HCT116 (cell line): Measurements from ENCODE around the gene MS4A15. TPM values are rescaled to one million over a fixed set of nuclear protein-coding genes. Genes with fewer than 3 reads are reported as not detected.

Source experiments
- ATAC-seq: fragments of 200-7000 bp; cut with Tn5 transposase; 2 replicates; pipeline ENCODE4 v1.9.1; 2020; ENCODE audit warnings: mild to moderate bottlenecking, moderate library complexity
- BruUV-seq: library from RNA; stranded (reverse); fragments of 400-500 nt; replicated peaks from 2 replicates; lab custom pipeline; 2021; lab: Mats Ljungman, UMichigan
- CTCF ChIA-PET: fragments of 300-600 bp; sonication (Branson Sonifier 250); formaldehyde crosslinking; loops from one replicate; lab custom pipeline; 2021; ENCODE audit warnings: antibody characterized with exemption; lab: Charles Lee
- POLR2A ChIA-PET: fragments of 300-600, 350-600 bp; sonication (Branson Sonifier 250); formaldehyde crosslinking; loops from one replicate; lab custom pipeline; 2021; ENCODE audit warnings: antibody characterized with exemption; lab: Charles Lee
- RAD21 ChIA-PET, 2 experiments: fragments of 300-600 bp; sonication (Branson Sonifier 250); formaldehyde crosslinking; loops; one replicate each; lab custom pipeline; 2023; ENCODE audit warnings: low total read pairs in 2 of 2; ENCODE audit not compliant: uncharacterized antibody in 2 of 2, unreplicated experiment in 2 of 2, low non-redundant PET in 1 of 2; lab: Charles Lee
- DNase-seq: peaks from one replicate; pipeline ENCODE4 v3.0.0-alpha.2; 2010; ENCODE audit warnings: low read depth, low spot score
- H2AFZ ChIP-seq: fragments of 200-600 bp; shearing (Covaris generic), sonication (generic); 2 replicates; pipeline ENCODE4 v1.6.1; 2017; ENCODE audit warnings: low read depth, mixed run types, mixed read lengths, antibody characterized with exemption, low read length; ENCODE audit not compliant: poor library complexity, severe bottlenecking
- H3K27ac ChIP-seq: 2 replicates; pipeline ENCODE4 v1.5.1; 2012; ENCODE audit warnings: low read depth, low read length
- H3K27me3 ChIP-seq: fragments of 200-600 bp; sonication (generic); 2 replicates; pipeline ENCODE4 v1.6.1; 2016; ENCODE audit warnings: mixed run types, low read length, mixed read lengths; ENCODE audit not compliant: insufficient read depth
- H3K36me3 ChIP-seq, 2 experiments: fragments of 200-500 bp in 1 of 2; fragments of 200-600 bp in 1 of 2; sonication (Bioruptor generic) in 1 of 2; sonication (generic) in 1 of 2; 2 replicates each; pipeline versions ENCODE4 v1.5.1 to v1.6.1; 2014 to 2016; ENCODE audit warnings: low read length in 2 of 2, inconsistent platforms in 1 of 2, mixed read lengths in 1 of 2, mixed run types in 1 of 2; ENCODE audit not compliant: insufficient read depth in 2 of 2, control insufficient read depth in 1 of 2
- H3K4me1 ChIP-seq, 2 experiments: fragments of 200-600 bp in 1 of 2; sonication (generic) in 1 of 2; 2 replicates each; pipeline versions ENCODE4 v1.5.1 to v1.6.1; 2012 to 2017; ENCODE audit warnings: low read length in 2 of 2, inconsistent platforms in 1 of 2, mild to moderate bottlenecking in 1 of 2, mixed read lengths in 1 of 2, mixed run types in 1 of 2, moderate library complexity in 1 of 2; ENCODE audit not compliant: insufficient read depth in 2 of 2, control insufficient read depth in 1 of 2
- H3K4me2 ChIP-seq: fragments of 200-600 bp; sonication (generic); 2 replicates; pipeline ENCODE4 v1.6.1; 2017; ENCODE audit warnings: mixed run types, low read length, mixed read lengths
- H3K4me3 ChIP-seq, 2 experiments: fragments of 200-600 bp in 1 of 2; sonication (generic) in 1 of 2; replicated peaks in 1 of 2; 2 replicates each; pipeline ENCODE4 v1.5.1; 2011 to 2016; ENCODE audit warnings: low read length in 2 of 2, control low read depth in 1 of 2, low read depth in 1 of 2, mild to moderate bottlenecking in 1 of 2, mixed read lengths in 1 of 2, mixed run types in 1 of 2
- H3K79me2 ChIP-seq: fragments of 200-600 bp; sonication (generic); 2 replicates; pipeline ENCODE4 v1.6.1; 2017; ENCODE audit warnings: mild to moderate bottlenecking, mixed run types, low read length, moderate library complexity, mixed read lengths; ENCODE audit not compliant: insufficient read depth
- H3K9ac ChIP-seq: fragments of 200-600 bp; sonication (generic); 2 replicates; pipeline ENCODE4 v1.6.1; 2016; ENCODE audit warnings: low read length, mixed read lengths
- H3K9me2 ChIP-seq: fragments of 200-600 bp; sonication (generic), shearing (Covaris generic); 2 replicates; pipeline ENCODE4 v1.6.1; 2017; ENCODE audit warnings: mixed run types, mild to moderate bottlenecking, moderate library complexity; ENCODE audit not compliant: insufficient read depth
- H3K9me3 ChIP-seq, 2 experiments: fragments of 200-500 bp in 1 of 2; fragments of 200-600 bp in 1 of 2; sonication (Bioruptor generic) in 1 of 2; sonication (generic) in 1 of 2; 2 replicates each; pipeline ENCODE4 v1.6.1; 2014 to 2017; ENCODE audit warnings: low read length in 2 of 2, mixed read lengths in 2 of 2, inconsistent platforms in 1 of 2, low read depth in 1 of 2, mild to moderate bottlenecking in 1 of 2, mixed run types in 1 of 2, moderate library complexity in 1 of 2; ENCODE audit not compliant: control insufficient read depth in 1 of 2, insufficient read depth in 1 of 2
- H4K20me1 ChIP-seq: fragments of 200-600 bp; sonication (generic), shearing (Covaris generic); 2 replicates; pipeline ENCODE4 v1.6.1; 2017; ENCODE audit warnings: mixed run types, mild to moderate bottlenecking, moderate library complexity; ENCODE audit not compliant: insufficient read depth
- CEBPB ChIP-seq: IDR thresholded peaks from 2 replicates; pipeline ENCODE4 v1.6.1; 2012; ENCODE audit warnings: low read depth
- EGR1 ChIP-seq: IDR thresholded peaks from 2 replicates; pipeline ENCODE4 v1.6.1; 2012; ENCODE audit warnings: low read depth
- ELF1 ChIP-seq: IDR thresholded peaks from 2 replicates; pipeline ENCODE4 v1.6.1; 2012; ENCODE audit warnings: low read depth, borderline replicate concordance
- EZH2 ChIP-seq: fragments of 200-600 bp; sonication (generic); IDR thresholded peaks from 2 replicates; pipeline ENCODE4 v1.6.1; 2017; ENCODE audit warnings: antibody characterized with exemption, mixed run types
- EZH2phosphoT487 ChIP-seq: fragments of 200-600 bp; IDR thresholded peaks from 2 replicates; pipeline ENCODE4 v1.6.1; 2018; ENCODE audit warnings: antibody characterized with exemption, borderline replicate concordance
- FOSL1 ChIP-seq: IDR thresholded peaks from 2 replicates; pipeline ENCODE4 v1.6.1; 2012; ENCODE audit warnings: low read depth
- JUND ChIP-seq: IDR thresholded peaks from 2 replicates; pipeline ENCODE4 v1.6.1; 2012
- POLR2A ChIP-seq: IDR thresholded peaks from 2 replicates; pipeline ENCODE4 v1.7.0; 2011; ENCODE audit warnings: borderline replicate concordance; ENCODE audit not compliant: insufficient read depth, insufficient read length; ENCODE audit errors: extremely low read depth
- POLR2AphosphoS5 ChIP-seq: IDR thresholded peaks from 2 replicates; pipeline ENCODE4 v1.6.1; 2011; ENCODE audit warnings: mild to moderate bottlenecking, low read depth, low read length, moderate library complexity
- SIN3A ChIP-seq: IDR thresholded peaks from 2 replicates; pipeline ENCODE4 v1.6.1; 2012; ENCODE audit warnings: low read depth
- SP1 ChIP-seq: IDR thresholded peaks from 2 replicates; pipeline ENCODE4 v1.6.1; 2012; ENCODE audit warnings: low read depth
- SRF ChIP-seq: IDR thresholded peaks from 2 replicates; pipeline ENCODE4 v1.6.1; 2012; ENCODE audit warnings: low read depth
- YY1 ChIP-seq: IDR thresholded peaks from 2 replicates; pipeline ENCODE4 v1.6.1; 2011; ENCODE audit warnings: low read length, low read depth, moderate library complexity, mild to moderate bottlenecking; ENCODE audit not compliant: insufficient replicate concordance; ENCODE audit errors: extremely low read depth
- ZFX ChIP-seq: fragments of 450-650 bp; IDR thresholded peaks from 2 replicates; pipeline ENCODE4 v1.6.1; 2017
- ZNF274 ChIP-seq: fragments of 200-500 bp; sonication (Bioruptor generic); IDR thresholded peaks from 2 replicates; pipeline ENCODE4 v1.6.1; 2014; ENCODE audit warnings: mild to moderate bottlenecking, low read depth, low read length, inconsistent platforms
- intact Hi-C: fragments of 100-400 bp; cut with micrococcal nuclease; formaldehyde crosslinking; loops from 2 replicates; pipeline ENCODE4 v1.10.0; 2022
- total RNA-seq: library from RNA; stranded (reverse); gene quantifications from one replicate; pipeline ENCODE4 v1.2.1, GENCODE V29; 2021; ENCODE audit not compliant: unreplicated experiment
- TF ChIP-seq, protein P1 (sequence below): IDR thresholded peaks from 2 replicates; pipeline ENCODE4 v1.6.1; 2011; ENCODE audit warnings: mild to moderate bottlenecking, low read length, moderate library complexity; ENCODE audit not compliant: insufficient replicate concordance; ENCODE audit errors: extremely low read depth
- TF ChIP-seq, protein P2 (sequence below): IDR thresholded peaks from 2 replicates; pipeline ENCODE4 v1.6.1; 2012
- TF ChIP-seq, protein P3 (sequence below): IDR thresholded peaks from 2 replicates; pipeline ENCODE4 v1.6.1; 2012; ENCODE audit warnings: low read depth

The MS4A15 gene
- total RNA-seq, 1 experiment from 2014 or later = 1.5 TPM

DNA sequence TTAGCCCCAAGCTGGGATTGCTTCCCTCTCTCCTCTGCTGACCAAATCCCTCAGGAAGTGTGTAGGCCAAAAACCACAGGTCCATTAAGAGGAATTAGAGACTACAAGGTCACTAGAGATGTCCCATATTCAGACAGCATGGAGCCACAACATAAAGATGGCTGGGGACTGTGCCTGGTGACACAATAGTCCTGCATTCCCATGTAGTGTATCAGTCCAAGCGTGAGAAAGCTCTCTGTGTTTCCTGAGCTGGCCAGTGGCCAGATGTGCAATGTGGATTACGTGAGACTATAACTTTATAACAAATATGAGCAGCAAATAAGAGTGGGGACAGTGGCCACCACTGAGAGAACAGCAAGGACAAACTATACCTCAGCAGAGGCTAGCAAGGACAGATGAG is 20.9 kb downstream of the MS4A15 start:
- H3K4me2 ChIP-seq = no peak overlapping the region
- H3K9ac ChIP-seq = no peak overlapping the region
- no peak overlapping the region for H3K27ac ChIP-seq

DNA sequence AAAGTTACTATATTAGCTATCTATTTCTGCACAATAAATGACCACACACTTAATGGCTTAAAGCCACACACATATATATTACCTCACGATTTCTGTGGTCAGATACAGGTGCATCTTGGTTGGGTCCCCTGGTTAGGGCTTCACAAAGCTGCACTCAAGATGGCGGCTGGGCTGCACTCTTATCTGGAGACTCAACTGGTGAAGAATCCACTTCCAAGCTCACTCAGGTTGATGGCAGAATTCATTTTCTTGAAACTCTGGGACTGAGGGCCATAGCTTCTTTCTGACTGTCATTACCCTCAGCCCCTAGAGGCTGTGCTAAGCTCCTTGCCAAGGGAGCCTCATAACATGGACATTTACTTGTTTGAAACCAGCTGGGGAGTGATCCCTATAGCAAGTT is 23.4 kb downstream of the MS4A15 start:
- H3K27me3 ChIP-seq = no peaks in the 10 kb centered on the region
- no peak overlapping the region for H3K4me2 ChIP-seq
- no peaks in the 10 kb centered on the region for H3K9me3 ChIP-seq
- POLR2A ChIA-PET = no interaction called here
- intact Hi-C loops = no loop called here
- RAD21 ChIA-PET = no interaction called here
- no peak overlapping the region for H3K4me3 ChIP-seq
- H3K36me3 ChIP-seq = no peaks in the 10 kb centered on the region
- H3K4me1 ChIP-seq = peaks cover 0 to 19% of the 10 kb centered on the region in 2 experiments; a peak in 3 of 4 replicates
- no peak overlapping the region for H3K9ac ChIP-seq
- no peak overlapping the region for H2AFZ ChIP-seq
- CTCF ChIA-PET = interaction anchor here (1.4 kb wide), 1 partner anchor 17 kb away, joined by 5 read pairs; no protein-coding TSS in a partner anchor
- TF ChIP-seq POLR2A (no peak), ZFX (no peak), CEBPB (no peak), EZH2 (no peak), ELF1 (no peak), EZH2phosphoT487 (no peak), ZNF274 (no peak), EGR1 (no peak), POLR2AphosphoS5 (no peak), FOSL1 (no peak), SIN3A (no peak), SRF (no peak)
- TF ChIP-seq, protein P1, sequence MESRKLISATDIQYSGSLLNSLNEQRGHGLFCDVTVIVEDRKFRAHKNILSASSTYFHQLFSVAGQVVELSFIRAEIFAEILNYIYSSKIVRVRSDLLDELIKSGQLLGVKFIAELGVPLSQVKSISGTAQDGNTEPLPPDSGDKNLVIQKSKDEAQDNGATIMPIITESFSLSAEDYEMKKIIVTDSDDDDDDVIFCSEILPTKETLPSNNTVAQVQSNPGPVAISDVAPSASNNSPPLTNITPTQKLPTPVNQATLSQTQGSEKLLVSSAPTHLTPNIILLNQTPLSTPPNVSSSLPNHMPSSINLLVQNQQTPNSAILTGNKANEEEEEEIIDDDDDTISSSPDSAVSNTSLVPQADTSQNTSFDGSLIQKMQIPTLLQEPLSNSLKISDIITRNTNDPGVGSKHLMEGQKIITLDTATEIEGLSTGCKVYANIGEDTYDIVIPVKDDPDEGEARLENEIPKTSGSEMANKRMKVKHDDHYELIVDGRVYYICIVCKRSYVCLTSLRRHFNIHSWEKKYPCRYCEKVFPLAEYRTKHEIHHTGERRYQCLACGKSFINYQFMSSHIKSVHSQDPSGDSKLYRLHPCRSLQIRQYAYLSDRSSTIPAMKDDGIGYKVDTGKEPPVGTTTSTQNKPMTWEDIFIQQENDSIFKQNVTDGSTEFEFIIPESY = no peak
- TF ChIP-seq, protein P2, sequence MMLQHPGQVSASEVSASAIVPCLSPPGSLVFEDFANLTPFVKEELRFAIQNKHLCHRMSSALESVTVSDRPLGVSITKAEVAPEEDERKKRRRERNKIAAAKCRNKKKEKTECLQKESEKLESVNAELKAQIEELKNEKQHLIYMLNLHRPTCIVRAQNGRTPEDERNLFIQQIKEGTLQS = no peak
- TF ChIP-seq, protein P3, sequence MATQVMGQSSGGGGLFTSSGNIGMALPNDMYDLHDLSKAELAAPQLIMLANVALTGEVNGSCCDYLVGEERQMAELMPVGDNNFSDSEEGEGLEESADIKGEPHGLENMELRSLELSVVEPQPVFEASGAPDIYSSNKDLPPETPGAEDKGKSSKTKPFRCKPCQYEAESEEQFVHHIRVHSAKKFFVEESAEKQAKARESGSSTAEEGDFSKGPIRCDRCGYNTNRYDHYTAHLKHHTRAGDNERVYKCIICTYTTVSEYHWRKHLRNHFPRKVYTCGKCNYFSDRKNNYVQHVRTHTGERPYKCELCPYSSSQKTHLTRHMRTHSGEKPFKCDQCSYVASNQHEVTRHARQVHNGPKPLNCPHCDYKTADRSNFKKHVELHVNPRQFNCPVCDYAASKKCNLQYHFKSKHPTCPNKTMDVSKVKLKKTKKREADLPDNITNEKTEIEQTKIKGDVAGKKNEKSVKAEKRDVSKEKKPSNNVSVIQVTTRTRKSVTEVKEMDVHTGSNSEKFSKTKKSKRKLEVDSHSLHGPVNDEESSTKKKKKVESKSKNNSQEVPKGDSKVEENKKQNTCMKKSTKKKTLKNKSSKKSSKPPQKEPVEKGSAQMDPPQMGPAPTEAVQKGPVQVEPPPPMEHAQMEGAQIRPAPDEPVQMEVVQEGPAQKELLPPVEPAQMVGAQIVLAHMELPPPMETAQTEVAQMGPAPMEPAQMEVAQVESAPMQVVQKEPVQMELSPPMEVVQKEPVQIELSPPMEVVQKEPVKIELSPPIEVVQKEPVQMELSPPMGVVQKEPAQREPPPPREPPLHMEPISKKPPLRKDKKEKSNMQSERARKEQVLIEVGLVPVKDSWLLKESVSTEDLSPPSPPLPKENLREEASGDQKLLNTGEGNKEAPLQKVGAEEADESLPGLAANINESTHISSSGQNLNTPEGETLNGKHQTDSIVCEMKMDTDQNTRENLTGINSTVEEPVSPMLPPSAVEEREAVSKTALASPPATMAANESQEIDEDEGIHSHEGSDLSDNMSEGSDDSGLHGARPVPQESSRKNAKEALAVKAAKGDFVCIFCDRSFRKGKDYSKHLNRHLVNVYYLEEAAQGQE = no peak
- ATAC-seq (no peak), DNase-seq (no peak)
- no peaks in the 10 kb centered on the region for H4K20me1 ChIP-seq
- H3K27ac ChIP-seq = no peak overlapping the region
- H3K79me2 ChIP-seq = no peaks in the 10 kb centered on the region
- no peaks in the 10 kb centered on the region for H3K9me2 ChIP-seq
- no TSS peak for BruUV-seq

More for the DNA sequence above, 20.9 kb downstream of the MS4A15 start:
- DNase-seq (no peak), ATAC-seq (no peak)
- no peaks in the 10 kb centered on the region for H3K27me3 ChIP-seq
- H4K20me1 ChIP-seq = no peaks in the 10 kb centered on the region
- ChIA-PET RAD21 (no interaction called here), CTCF (interaction anchor here (1.5 to 2.1 kb wide), 4 partner anchors 15 to 415 kb away, joined by 3 to 8 read pairs (median 4); no protein-coding TSS in a partner anchor), POLR2A (no interaction called here)
- H2AFZ ChIP-seq = no peak overlapping the region
- no peaks in the 10 kb centered on the region for H3K9me2 ChIP-seq
- BruUV-seq = no TSS peak
- H3K9me3 ChIP-seq = no peaks in the 10 kb centered on the region
- H3K36me3 ChIP-seq = no peaks in the 10 kb centered on the region
- no peaks in the 10 kb centered on the region for H3K79me2 ChIP-seq
- H3K4me3 ChIP-seq = no peak overlapping the region
- intact Hi-C loops = loop anchor here (10.0 kb wide), 1 partner anchor 607 kb away; no protein-coding TSS in a partner anchor
- no peak for TF ChIP-seq CEBPB
- no peak for TF ChIP-seq JUND
- no peak for TF ChIP-seq SP1
- no peak for TF ChIP-seq ZNF274
- TF ChIP-seq YY1 = no peak
- peaks cover 0 to 19% of the 10 kb centered on the region in 2 experiments; a peak in 3 of 4 replicates for H3K4me1 ChIP-seq
